Neutrophil (primary cell): ENCODE measurements around the gene KLK4.

Experiments used
- H3K27ac ChIP-seq: fragments of 200-600 bp; sonication (generic); 2 replicates; pipeline ENCODE4 v1.5.1; 2016; ENCODE audit warnings: mild to moderate bottlenecking, moderate library complexity
- H3K27me3 ChIP-seq: fragments of 200-600 bp; sonication (generic); 2 replicates; pipeline ENCODE4 v1.6.0; 2016; ENCODE audit warnings: mild to moderate bottlenecking
- H3K36me3 ChIP-seq: fragments of 200-600 bp; sonication (generic); 2 replicates; pipeline ENCODE4 v1.5.1; 2017
- H3K4me1 ChIP-seq, 2 experiments: fragments of 200-600 bp in 1 of 2; sonication (generic) in 1 of 2; 1 replicate in 1 of 2; 2 replicates in 1 of 2; pipeline versions ENCODE4 v1.5.1 to v1.6.1; 2013 to 2016; ENCODE audit warnings: low read depth in 1 of 2, low read length in 1 of 2, mild to moderate bottlenecking in 1 of 2, moderate library complexity in 1 of 2; ENCODE audit not compliant: control insufficient read depth in 1 of 2, insufficient read depth in 1 of 2
- H3K4me3 ChIP-seq, 2 experiments: fragments of 200-600 bp in 1 of 2; sonication (generic) in 1 of 2; 1 replicate in 1 of 2; 2 replicates in 1 of 2; pipeline ENCODE4 v1.5.1; 2013 to 2016; ENCODE audit warnings: low read depth in 1 of 2, low read length in 1 of 2, mild to moderate bottlenecking in 1 of 2, moderate library complexity in 1 of 2
- H3K9me3 ChIP-seq: fragments of 200-600 bp; sonication (generic); 2 replicates; pipeline ENCODE4 v1.5.1; 2016
- TF ChIP-seq, protein P1 (sequence below): fragments of 200-600 bp; sonication (generic); IDR thresholded peaks from 2 replicates; pipeline ENCODE4 v1.5.1; 2016; ENCODE audit warnings: antibody characterized with exemption

The KLK4 gene, protein sequence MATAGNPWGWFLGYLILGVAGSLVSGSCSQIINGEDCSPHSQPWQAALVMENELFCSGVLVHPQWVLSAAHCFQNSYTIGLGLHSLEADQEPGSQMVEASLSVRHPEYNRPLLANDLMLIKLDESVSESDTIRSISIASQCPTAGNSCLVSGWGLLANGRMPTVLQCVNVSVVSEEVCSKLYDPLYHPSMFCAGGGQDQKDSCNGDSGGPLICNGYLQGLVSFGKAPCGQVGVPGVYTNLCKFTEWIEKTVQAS

DNA sequence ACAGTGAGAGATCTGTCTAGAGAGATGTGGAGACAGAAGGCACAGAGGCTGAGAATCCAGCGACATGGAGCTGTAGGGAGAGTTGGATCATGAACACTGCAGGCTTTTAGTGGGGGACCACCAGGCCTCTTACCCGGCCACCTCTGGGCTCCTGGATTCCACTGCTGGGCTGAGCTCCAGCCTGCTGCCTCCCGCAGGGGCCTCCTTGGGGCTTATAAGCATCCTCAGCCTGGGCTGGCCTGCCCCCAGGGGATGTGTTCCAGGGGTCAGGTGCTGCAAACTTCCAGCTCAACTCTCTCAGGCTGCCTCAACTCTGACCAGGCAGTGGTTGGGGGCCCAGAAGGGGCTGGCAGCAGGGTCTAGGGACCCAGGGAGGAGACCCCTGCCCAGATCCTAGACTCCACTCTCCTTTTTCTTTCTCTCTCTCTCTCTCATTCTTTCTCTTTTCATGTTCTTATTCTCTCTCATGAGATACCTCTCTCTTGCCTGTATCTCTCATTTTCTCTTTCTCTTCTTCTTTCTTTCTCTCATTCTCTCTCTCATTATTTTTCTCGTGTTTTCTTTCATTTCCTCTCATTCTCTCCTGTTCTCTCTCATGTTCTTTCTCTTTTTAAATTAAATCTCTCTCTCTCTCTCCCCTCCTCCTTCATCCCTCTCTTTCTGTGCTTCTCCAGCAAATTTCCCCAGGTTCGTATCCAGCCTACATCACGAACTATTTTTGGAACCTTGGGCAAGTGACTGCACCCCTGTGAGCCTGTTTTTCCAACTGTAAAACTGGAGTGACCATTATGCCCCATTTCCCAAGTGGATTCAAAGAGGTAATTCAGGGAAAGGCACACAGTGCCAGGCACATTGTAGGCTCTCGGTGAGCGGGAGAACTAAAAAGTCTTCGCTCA lies at the start of gene KLK4:
Gene KLK4 (minus strand): TSS at position 190 of the 896 bp plus-strand sequence. CDS start 657 bp downstream, outside the sequence.
- Histone ChIP-seq H3K4me1 (no peaks in the 10 kb centered on the region), H3K36me3 (no peaks in the 10 kb centered on the region), H3K27me3 (peaks cover 82% of the 10 kb centered on the region), H3K4me3 (no peak within 1 kb of the TSS), H3K9me3 (no peaks in the 10 kb centered on the region), H3K27ac (no peak within 1 kb of the TSS)
- TF ChIP-seq, protein P1, sequence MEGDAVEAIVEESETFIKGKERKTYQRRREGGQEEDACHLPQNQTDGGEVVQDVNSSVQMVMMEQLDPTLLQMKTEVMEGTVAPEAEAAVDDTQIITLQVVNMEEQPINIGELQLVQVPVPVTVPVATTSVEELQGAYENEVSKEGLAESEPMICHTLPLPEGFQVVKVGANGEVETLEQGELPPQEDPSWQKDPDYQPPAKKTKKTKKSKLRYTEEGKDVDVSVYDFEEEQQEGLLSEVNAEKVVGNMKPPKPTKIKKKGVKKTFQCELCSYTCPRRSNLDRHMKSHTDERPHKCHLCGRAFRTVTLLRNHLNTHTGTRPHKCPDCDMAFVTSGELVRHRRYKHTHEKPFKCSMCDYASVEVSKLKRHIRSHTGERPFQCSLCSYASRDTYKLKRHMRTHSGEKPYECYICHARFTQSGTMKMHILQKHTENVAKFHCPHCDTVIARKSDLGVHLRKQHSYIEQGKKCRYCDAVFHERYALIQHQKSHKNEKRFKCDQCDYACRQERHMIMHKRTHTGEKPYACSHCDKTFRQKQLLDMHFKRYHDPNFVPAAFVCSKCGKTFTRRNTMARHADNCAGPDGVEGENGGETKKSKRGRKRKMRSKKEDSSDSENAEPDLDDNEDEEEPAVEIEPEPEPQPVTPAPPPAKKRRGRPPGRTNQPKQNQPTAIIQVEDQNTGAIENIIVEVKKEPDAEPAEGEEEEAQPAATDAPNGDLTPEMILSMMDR, result no peak

DNA sequence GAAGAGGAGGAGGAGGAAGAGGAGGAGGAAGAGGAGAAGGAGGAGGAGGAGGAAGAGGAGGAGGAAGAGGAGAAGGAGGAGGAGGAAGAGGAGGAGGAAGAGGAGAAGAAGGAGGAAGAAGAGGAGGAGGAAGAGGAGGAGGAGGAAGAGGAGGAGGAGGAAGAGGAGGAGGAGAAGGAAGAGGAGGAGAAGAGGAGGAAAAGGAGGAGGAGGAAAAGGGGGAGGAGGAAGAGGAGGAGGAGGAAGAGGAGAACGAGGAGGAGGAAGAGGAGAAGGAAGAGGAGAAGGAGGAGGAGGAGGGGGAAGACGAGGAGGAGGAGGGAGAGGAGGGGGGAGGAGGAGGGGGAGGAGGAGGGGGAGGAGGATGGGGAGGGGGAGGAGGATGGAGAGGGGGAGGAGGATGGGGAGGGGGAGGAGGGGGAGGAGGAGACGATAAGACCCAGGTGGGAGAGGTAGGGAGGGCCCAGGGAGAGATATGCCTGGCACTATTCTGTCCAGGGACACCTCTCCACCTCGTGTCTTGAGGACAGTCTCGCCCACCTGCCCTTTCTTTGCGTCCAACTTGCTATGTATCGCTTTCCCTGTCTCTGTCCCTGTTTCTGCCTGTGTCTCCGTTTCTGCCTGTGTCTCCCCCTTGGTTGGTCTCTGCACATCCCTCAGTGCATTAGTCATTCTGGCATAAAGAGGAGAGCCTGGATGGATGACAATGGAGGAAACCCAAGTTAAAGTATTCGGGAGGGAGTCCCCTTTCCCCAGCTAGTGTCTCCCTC lies 48.7 kb upstream of the KLK4 start:
- Histone ChIP-seq H3K9me3 (no peaks in the 10 kb centered on the region), H3K27ac (no peak overlapping the region), H3K27me3 (no peaks in the 10 kb centered on the region), H3K36me3 (no peaks in the 10 kb centered on the region), H3K4me3 (no peak overlapping the region), H3K4me1 (no peaks in the 10 kb centered on the region)
- TF ChIP-seq, protein P1, result no peak

DNA sequence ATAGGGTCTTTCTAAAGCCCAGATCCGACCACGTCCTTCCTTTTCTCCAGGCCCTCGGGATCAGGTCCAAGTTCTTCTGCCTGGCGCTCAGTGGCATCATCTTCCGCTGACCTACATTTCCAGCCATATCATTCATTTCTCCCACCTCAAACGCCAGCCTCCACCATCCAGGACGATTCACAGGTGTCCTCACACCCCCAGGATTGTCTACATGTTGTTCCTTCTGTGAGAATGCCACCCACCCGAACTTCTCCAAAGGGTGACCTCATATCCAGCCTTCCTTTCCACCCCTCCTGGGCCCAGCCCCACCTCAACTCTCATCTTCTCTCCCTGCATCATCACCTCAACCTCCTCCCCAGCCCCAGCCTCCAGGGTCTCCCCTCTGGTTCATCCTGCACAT lies 46.4 kb upstream of the KLK4 start:
- TF ChIP-seq, protein P1, result no peak
- H3K4me3 ChIP-seq, result no peak overlapping the region
- H3K27ac ChIP-seq, result no peak overlapping the region
- H3K27me3 ChIP-seq, result peaks cover 7% of the 10 kb centered on the region
- H3K9me3 ChIP-seq, result no peaks in the 10 kb centered on the region
- H3K4me1 ChIP-seq, result no peaks in the 10 kb centered on the region
- no peaks in the 10 kb centered on the region for H3K36me3 ChIP-seq

DNA sequence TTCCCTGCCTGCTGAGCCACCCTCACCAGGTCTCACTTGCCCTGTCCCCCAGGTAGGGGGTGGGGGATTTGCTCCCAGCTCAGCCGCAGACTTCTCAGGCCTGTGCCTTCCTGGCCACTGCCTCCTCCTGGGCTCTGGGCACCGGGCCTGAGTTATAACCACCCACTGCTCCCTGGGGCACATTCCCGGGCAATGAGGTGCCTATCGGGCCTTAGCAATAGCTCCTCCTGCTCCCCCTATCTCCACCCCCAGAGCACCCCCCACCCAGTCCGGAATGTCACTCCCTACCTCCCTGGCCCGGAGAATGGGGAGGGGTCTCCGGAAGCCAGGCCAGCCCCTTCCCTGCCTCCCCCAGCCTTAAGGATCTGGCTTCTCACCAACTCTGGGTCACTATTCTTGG lies 41.7 kb upstream of the KLK4 start, which contains the start of gene KLK5:
Gene KLK5 (minus strand): TSS at position 129 of the 400 bp plus-strand sequence. CDS start 381 bp downstream, outside the sequence.
- Histone ChIP-seq H3K27ac (no peak within 1 kb of the TSS), H3K9me3 (no peaks in the 10 kb centered on the region), H3K4me3 (no peak within 1 kb of the TSS), H3K4me1 (no peaks in the 10 kb centered on the region), H3K36me3 (no peaks in the 10 kb centered on the region), H3K27me3 (peaks cover 8% of the 10 kb centered on the region)
- TF ChIP-seq, protein P1, result no peak

DNA sequence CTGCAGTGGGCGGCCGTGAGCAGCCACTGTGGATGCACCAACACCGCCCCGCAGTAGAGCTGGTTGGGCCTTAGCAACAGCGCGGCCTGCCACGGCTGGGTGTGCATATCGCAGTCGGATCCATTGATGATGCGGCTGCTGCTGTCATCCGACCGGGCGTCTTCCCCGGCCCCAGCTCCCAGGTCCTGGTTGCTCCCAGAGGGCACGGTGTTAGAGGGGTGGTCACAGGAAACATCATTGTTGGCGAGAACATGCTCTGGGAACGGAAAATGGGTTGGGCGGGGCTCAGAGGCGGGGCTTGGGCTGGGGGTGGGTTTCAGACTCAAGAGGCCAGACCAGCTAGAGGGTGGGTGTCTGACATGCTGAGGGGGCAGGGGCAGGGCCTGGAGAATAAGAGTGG lies 38.7 kb upstream of the KLK4 start:
- Histone ChIP-seq H3K27me3 (peaks cover 8% of the 10 kb centered on the region), H3K36me3 (no peaks in the 10 kb centered on the region), H3K27ac (no peak overlapping the region), H3K9me3 (no peaks in the 10 kb centered on the region), H3K4me1 (no peaks in the 10 kb centered on the region), H3K4me3 (no peak overlapping the region)
- TF ChIP-seq, protein P1, result no peak
